IMR-90 (cell line): Measurements from ENCODE around the gene PPP1R1A. TPM values are rescaled to one million over a fixed set of nuclear protein-coding genes. Genes with fewer than 3 reads are reported as not detected.

Source experiments
- ATAC-seq: fragments of 200-7000 bp; cut with Tn5 transposase; 2 replicates; pipeline ENCODE4 v1.9.1; 2020; ENCODE audit warnings: low read depth, mild to moderate bottlenecking, moderate library complexity
- BruUV-seq: library from RNA; stranded (reverse); fragments of 400-500 nt; replicated peaks from 2 replicates; lab custom pipeline; 2021; lab: Mats Ljungman, UMichigan
- CTCF ChIA-PET: fragments of 300-600 bp; formaldehyde crosslinking; extraction: SDS; loops from one replicate; lab custom pipeline; 2021; ENCODE audit warnings: antibody characterized with exemption; lab: Yijun Ruan, JAX
- POLR2A ChIA-PET: fragments of 300-600 bp; sonication (Branson Sonifier 250); formaldehyde crosslinking; loops from one replicate; lab custom pipeline; 2022; ENCODE audit warnings: antibody characterized with exemption; ENCODE audit not compliant: unreplicated experiment; lab: Charles Lee
- DNase-seq: peaks from one replicate; pipeline ENCODE4 v3.0.0; 2013
- H2AFZ ChIP-seq: replicated peaks from 2 replicates; pipeline ENCODE3; 2013; ENCODE audit warnings: low read length, mild to moderate bottlenecking; ENCODE audit not compliant: poor library complexity
- H2AK5ac ChIP-seq: 2 replicates; pipeline ENCODE4 v1.6.1; 2013; ENCODE audit warnings: low read depth, low read length, inconsistent platforms
- H2AK9ac ChIP-seq: replicated peaks from 2 replicates; pipeline ENCODE3; 2013; ENCODE audit warnings: mild to moderate bottlenecking, low read depth, low read length, moderate library complexity; ENCODE audit not compliant: poor library complexity
- H2BK120ac ChIP-seq: 2 replicates; pipeline ENCODE4 v1.6.1; 2013; ENCODE audit warnings: low read depth, low read length, inconsistent platforms
- H2BK15ac ChIP-seq: 3 replicates; pipeline ENCODE4 v1.6.1; 2013; ENCODE audit warnings: low read depth, low read length, inconsistent platforms
- H2BK20ac ChIP-seq: 2 replicates; pipeline ENCODE4 v1.6.1; 2013; ENCODE audit warnings: low read depth, mild to moderate bottlenecking, inconsistent platforms, low read length, moderate library complexity
- H2BK5ac ChIP-seq: 2 replicates; pipeline ENCODE4 v1.6.1; 2013; ENCODE audit warnings: mild to moderate bottlenecking, low read depth, low read length, inconsistent platforms; ENCODE audit not compliant: poor library complexity, severe bottlenecking
- H3K14ac ChIP-seq: replicated peaks from 2 replicates; pipeline ENCODE4 v1.6.1; 2013; ENCODE audit warnings: low read depth, low read length, inconsistent platforms
- H3K18ac ChIP-seq: 2 replicates; pipeline ENCODE4 v1.6.1; 2013; ENCODE audit warnings: low read depth, low read length, control low read depth
- H3K23ac ChIP-seq: 2 replicates; pipeline ENCODE4 v1.6.1; 2013; ENCODE audit warnings: low read depth, low read length, inconsistent platforms
- H3K27ac ChIP-seq: 2 replicates; pipeline ENCODE4 v1.5.1; 2013; ENCODE audit warnings: mild to moderate bottlenecking, control low read depth, low read length; ENCODE audit not compliant: insufficient read depth
- H3K27me3 ChIP-seq: 2 replicates; pipeline ENCODE4 v1.6.1; 2013; ENCODE audit warnings: low read length; ENCODE audit not compliant: control insufficient read depth, insufficient read depth
- H3K36me3 ChIP-seq: 2 replicates; pipeline ENCODE4 v1.6.1; 2013; ENCODE audit warnings: low read length, mixed read lengths; ENCODE audit not compliant: control insufficient read depth, insufficient read depth
- H3K4ac ChIP-seq: 2 replicates; pipeline ENCODE4 v1.6.1; 2013; ENCODE audit warnings: low read depth, low read length, inconsistent platforms
- H3K4me1 ChIP-seq: 2 replicates; pipeline ENCODE4 v1.6.1; 2013; ENCODE audit warnings: low read length, mixed read lengths; ENCODE audit not compliant: control insufficient read depth, insufficient read depth
- H3K4me2 ChIP-seq: 2 replicates; pipeline ENCODE4 v1.6.1; 2013; ENCODE audit warnings: low read depth, mild to moderate bottlenecking, control low read depth, low read length, moderate library complexity
- H3K4me3 ChIP-seq: 2 replicates; pipeline ENCODE4 v1.5.1; 2013; ENCODE audit warnings: low read depth, mild to moderate bottlenecking, control low read depth, low read length, moderate library complexity; ENCODE audit not compliant: insufficient read depth
- H3K56ac ChIP-seq: 2 replicates; pipeline ENCODE4 v1.6.1; 2013; ENCODE audit warnings: low read length, inconsistent platforms; ENCODE audit not compliant: insufficient read depth; ENCODE audit errors: extremely low read depth
- H3K79me1 ChIP-seq, 2 experiments: 2 replicates each; pipeline ENCODE4 v1.6.1; 2013; ENCODE audit warnings: low read length in 2 of 2, inconsistent platforms in 1 of 2, low read depth in 1 of 2
- H3K9ac ChIP-seq: 2 replicates; pipeline ENCODE4 v1.6.1; 2013; ENCODE audit warnings: low read depth, low read length, control low read depth
- H3K9me1 ChIP-seq: 2 replicates; pipeline ENCODE4 v1.6.1; 2013; ENCODE audit warnings: low read length, inconsistent platforms; ENCODE audit not compliant: insufficient read depth
- H3K9me3 ChIP-seq: 2 replicates; pipeline ENCODE4 v1.6.1; 2013; ENCODE audit warnings: low read length; ENCODE audit not compliant: control insufficient read depth, insufficient read depth
- H4K20me1 ChIP-seq: 2 replicates; pipeline ENCODE4 v1.6.1; 2013; ENCODE audit warnings: low read length, inconsistent platforms; ENCODE audit not compliant: insufficient read depth
- H4K5ac ChIP-seq: 2 replicates; pipeline ENCODE4 v1.6.1; 2013; ENCODE audit warnings: mild to moderate bottlenecking, low read depth, low read length, control low read depth
- H4K8ac ChIP-seq, 2 experiments: 2 replicates each; pipeline ENCODE4 v1.6.1; 2013; ENCODE audit warnings: low read depth in 2 of 2, low read length in 2 of 2, control low read depth in 1 of 2, inconsistent platforms in 1 of 2
- H4K91ac ChIP-seq: 2 replicates; pipeline ENCODE4 v1.6.1; 2013; ENCODE audit warnings: low read depth, low read length, inconsistent platforms; ENCODE audit not compliant: insufficient read depth
- BHLHE40 ChIP-seq: fragments of 150-350 bp; IDR thresholded peaks from 2 replicates; pipeline ENCODE4 v1.6.1; 2016; ENCODE audit warnings: mild to moderate bottlenecking, low read depth, low read length
- CEBPB ChIP-seq: IDR thresholded peaks from 2 replicates; pipeline ENCODE4 v1.6.1; 2012; ENCODE audit warnings: low read depth, low read length, improper control_type of control experiment
- CHD1 ChIP-seq: IDR thresholded peaks from 2 replicates; pipeline ENCODE4 v1.6.1; 2012; ENCODE audit warnings: low read depth, low read length, improper control_type of control experiment
- CTCF ChIP-seq: conservative IDR thresholded peaks from 2 replicates; pipeline ENCODE4 v1.5.1; 2012; ENCODE audit warnings: mild to moderate bottlenecking, low read depth, low read length, improper control_type of control experiment
- ELK1 ChIP-seq: fragments of 150-350 bp; IDR thresholded peaks from 2 replicates; pipeline ENCODE4 v1.6.1; 2016; ENCODE audit warnings: low read depth, mild to moderate bottlenecking, low read length, moderate library complexity, borderline replicate concordance
- FOS ChIP-seq: fragments of 150-350 bp; IDR thresholded peaks from 2 replicates; pipeline ENCODE4 v1.6.1; 2016; ENCODE audit warnings: low read depth, low read length
- MAFK ChIP-seq: IDR thresholded peaks from 2 replicates; pipeline ENCODE4 v1.6.1; 2012; ENCODE audit warnings: low read depth, low read length, improper control_type of control experiment
- MAZ ChIP-seq: IDR thresholded peaks from 2 replicates; pipeline ENCODE4 v1.6.1; 2012; ENCODE audit warnings: low read depth, mild to moderate bottlenecking, low read length, improper control_type of control experiment, moderate library complexity, borderline replicate concordance
- MXI1 ChIP-seq: IDR thresholded peaks from 2 replicates; pipeline ENCODE4 v1.6.1; 2012; ENCODE audit warnings: low read depth, mild to moderate bottlenecking, low read length, moderate library complexity, borderline replicate concordance
- NFE2L2 ChIP-seq: fragments of 150-350 bp; IDR thresholded peaks from 2 replicates; pipeline ENCODE4 v1.6.1; 2016; ENCODE audit warnings: low read depth, mild to moderate bottlenecking, low read length
- POLR2A ChIP-seq: IDR thresholded peaks from 2 replicates; pipeline ENCODE4 v1.6.1; 2012; ENCODE audit warnings: mild to moderate bottlenecking, low read depth, low read length
- RAD21 ChIP-seq: IDR thresholded peaks from 2 replicates; pipeline ENCODE4 v1.6.1; 2012; ENCODE audit warnings: low read length, improper control_type of control experiment
- RCOR1 ChIP-seq: IDR thresholded peaks from 2 replicates; pipeline ENCODE4 v1.6.1; 2012; ENCODE audit warnings: mild to moderate bottlenecking, low read length, improper control_type of control experiment; ENCODE audit not compliant: insufficient replicate concordance
- RFX5 ChIP-seq: IDR thresholded peaks from 2 replicates; pipeline ENCODE4 v1.8.0; 2012; ENCODE audit warnings: low read depth, mild to moderate bottlenecking, low read length, moderate library complexity
- SMC3 ChIP-seq: fragments of 150-350 bp; IDR thresholded peaks from 2 replicates; pipeline ENCODE4 v1.6.1; 2016; ENCODE audit warnings: low read depth, mild to moderate bottlenecking, antibody characterized with exemption, low read length, moderate library complexity
- USF2 ChIP-seq: fragments of 150-350 bp; IDR thresholded peaks from 2 replicates; pipeline ENCODE4 v1.6.1; 2017; ENCODE audit warnings: mild to moderate bottlenecking, antibody characterized with exemption, low read length, low read depth
- WGBS, 2 experiments: methylation state at CpG; one replicate each; pipeline versions ENCODE4 v1.1.5 to v1.1.7; 2013; ENCODE audit warnings: missing lambda C conversion rate in 2 of 2; ENCODE audit not compliant: insufficient read length in 1 of 2; ENCODE audit errors: extremely low coverage in 2 of 2; 5-methylcytosine and 5-hydroxymethylcytosine counted together
- dilution Hi-C: fragments of 300-500 bp; cut with HindIII; formaldehyde crosslinking; loops from one replicate; pipeline ENCODE4 v1.14.3; 2018; ENCODE audit warnings: low sequenced_read_pairs; ENCODE audit not compliant: unreplicated experiment
- in situ Hi-C: fragments of 300-500 bp; cut with MboI; formaldehyde crosslinking; loops from 3 replicates; pipeline ENCODE4 v1.14.3; 2019; ENCODE audit warnings: low sequenced_read_pairs, inconsistent platforms, mixed read lengths
- intact Hi-C: fragments of 100-400 bp; cut with micrococcal nuclease; formaldehyde crosslinking; loops from 2 replicates; pipeline ENCODE4 v1.10.0; 2022
- polyA plus RNA-seq, 3 experiments: library from polyadenylated mRNA; depleted of rRNA; stranded (reverse); fragments of >200 nt; gene quantifications; 2 replicates each; pipeline ENCODE4 v1.2.3, GENCODE V29; 2012; ENCODE audit warnings: low replicate concordance in 1 of 3
- total RNA-seq: library from RNA; depleted of rRNA; stranded (reverse); fragments of >200 nt; gene quantifications from 2 replicates; pipeline ENCODE4 v1.2.3, GENCODE V29; 2012

PPP1R1A gene
- total and polyA plus RNA-seq, 2 of the 4 experiments (the other 2 are of a cell fraction), result not detected

GRCh38 chr12:54581412-54581811 lies 7.0 kb downstream of the PPP1R1A start:
- Histone ChIP-seq H3K79me1 (no peaks in the 10 kb centered on the region), H3K56ac (no peak overlapping the region), H3K27ac (no peak overlapping the region), H3K9ac (no peak overlapping the region), H3K4ac (no peak overlapping the region), H2BK5ac (no peak overlapping the region), H3K9me1 (no peaks in the 10 kb centered on the region), H3K23ac (no peak overlapping the region), H2AK5ac (no peak overlapping the region), H2BK20ac (no peak overlapping the region), H4K5ac (no peak overlapping the region), H4K8ac (no peak overlapping the region), H3K18ac (no peak overlapping the region), H2AFZ (no peak overlapping the region), H2AK9ac (no peak overlapping the region), H3K9me3 (no peaks in the 10 kb centered on the region), H2BK120ac (no peak overlapping the region), H4K20me1 (no peaks in the 10 kb centered on the region), H3K27me3 (peaks cover 31% of the 10 kb centered on the region), H3K4me1 (no peaks in the 10 kb centered on the region), H3K36me3 (no peaks in the 10 kb centered on the region), H4K91ac (no peak overlapping the region), H2BK15ac (no peak overlapping the region), H3K14ac (no peak overlapping the region), H3K4me2 (no peak overlapping the region), H3K4me3 (no peak overlapping the region)
- TF ChIP-seq RCOR1 (no peak), RFX5 (no peak), CHD1 (no peak), FOS (no peak), MXI1 (no peak), NFE2L2 (no peak), CEBPB (no peak), BHLHE40 (no peak), MAFK (no peak), SMC3 (no peak), MAZ (no peak), USF2 (no peak), CTCF (no peak), RAD21 (no peak), ELK1 (no peak), POLR2A (no peak)
- ATAC-seq (no peak), DNase-seq (no peak)
- ChIA-PET POLR2A (no interaction called here), CTCF (no interaction called here)
- intact Hi-C loops, result no loop called here
- no TSS peak for BruUV-seq
- WGBS, 2 experiments, result no CpG with 5 or more reads among the region's 6 CpGs
- dilution Hi-C loops, result no loop called here
- in situ Hi-C loops, result no loop called here
